GM12801 (cell line): ENCODE measurements around the gene HOXA10.

ENCODE experiments used
- TF ChIP-seq, protein P1 (sequence below): IDR thresholded peaks from one replicate; pipeline ENCODE4 v1.5.1; 2011; ENCODE audit warnings: control low read depth; ENCODE audit not compliant: insufficient read length; ENCODE audit errors: extremely low read depth

Gene HOXA10

DNA sequence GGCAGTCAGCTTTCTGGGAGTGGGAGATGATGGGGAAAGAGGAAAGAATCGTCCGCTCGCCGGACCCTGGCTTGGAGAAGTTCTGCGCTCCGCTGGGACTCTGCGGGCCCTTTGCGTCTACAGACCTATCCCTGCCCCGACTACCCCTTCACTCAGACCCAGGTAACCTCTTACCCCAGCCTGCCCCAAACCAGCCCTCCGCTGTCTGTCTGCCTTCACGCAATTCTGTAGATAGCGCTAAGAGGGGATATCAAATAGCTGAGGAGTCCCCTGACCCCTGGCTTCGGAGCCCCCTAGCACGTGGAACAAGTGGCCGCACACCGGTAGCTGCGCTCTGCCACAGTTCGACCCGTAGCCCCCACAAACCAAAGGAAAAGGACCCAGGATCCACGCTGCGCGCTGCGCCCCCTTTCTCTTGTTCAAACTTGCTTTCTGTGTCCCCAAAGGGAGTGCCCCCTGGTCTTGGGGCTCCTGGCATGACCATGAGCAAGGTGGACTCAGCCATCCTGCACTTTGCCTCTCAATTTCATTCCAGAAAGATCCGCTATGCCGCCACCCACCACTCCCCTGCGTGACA lies 50.6 kb downstream of the HOXA10 start:
- TF ChIP-seq, protein P1, sequence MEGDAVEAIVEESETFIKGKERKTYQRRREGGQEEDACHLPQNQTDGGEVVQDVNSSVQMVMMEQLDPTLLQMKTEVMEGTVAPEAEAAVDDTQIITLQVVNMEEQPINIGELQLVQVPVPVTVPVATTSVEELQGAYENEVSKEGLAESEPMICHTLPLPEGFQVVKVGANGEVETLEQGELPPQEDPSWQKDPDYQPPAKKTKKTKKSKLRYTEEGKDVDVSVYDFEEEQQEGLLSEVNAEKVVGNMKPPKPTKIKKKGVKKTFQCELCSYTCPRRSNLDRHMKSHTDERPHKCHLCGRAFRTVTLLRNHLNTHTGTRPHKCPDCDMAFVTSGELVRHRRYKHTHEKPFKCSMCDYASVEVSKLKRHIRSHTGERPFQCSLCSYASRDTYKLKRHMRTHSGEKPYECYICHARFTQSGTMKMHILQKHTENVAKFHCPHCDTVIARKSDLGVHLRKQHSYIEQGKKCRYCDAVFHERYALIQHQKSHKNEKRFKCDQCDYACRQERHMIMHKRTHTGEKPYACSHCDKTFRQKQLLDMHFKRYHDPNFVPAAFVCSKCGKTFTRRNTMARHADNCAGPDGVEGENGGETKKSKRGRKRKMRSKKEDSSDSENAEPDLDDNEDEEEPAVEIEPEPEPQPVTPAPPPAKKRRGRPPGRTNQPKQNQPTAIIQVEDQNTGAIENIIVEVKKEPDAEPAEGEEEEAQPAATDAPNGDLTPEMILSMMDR: no peak

- TF ChIP-seq, protein P1: no peak
Measured at GRCh38 chr7:27123007-27123476, 51.1 kb downstream of the HOXA10 start.

DNA sequence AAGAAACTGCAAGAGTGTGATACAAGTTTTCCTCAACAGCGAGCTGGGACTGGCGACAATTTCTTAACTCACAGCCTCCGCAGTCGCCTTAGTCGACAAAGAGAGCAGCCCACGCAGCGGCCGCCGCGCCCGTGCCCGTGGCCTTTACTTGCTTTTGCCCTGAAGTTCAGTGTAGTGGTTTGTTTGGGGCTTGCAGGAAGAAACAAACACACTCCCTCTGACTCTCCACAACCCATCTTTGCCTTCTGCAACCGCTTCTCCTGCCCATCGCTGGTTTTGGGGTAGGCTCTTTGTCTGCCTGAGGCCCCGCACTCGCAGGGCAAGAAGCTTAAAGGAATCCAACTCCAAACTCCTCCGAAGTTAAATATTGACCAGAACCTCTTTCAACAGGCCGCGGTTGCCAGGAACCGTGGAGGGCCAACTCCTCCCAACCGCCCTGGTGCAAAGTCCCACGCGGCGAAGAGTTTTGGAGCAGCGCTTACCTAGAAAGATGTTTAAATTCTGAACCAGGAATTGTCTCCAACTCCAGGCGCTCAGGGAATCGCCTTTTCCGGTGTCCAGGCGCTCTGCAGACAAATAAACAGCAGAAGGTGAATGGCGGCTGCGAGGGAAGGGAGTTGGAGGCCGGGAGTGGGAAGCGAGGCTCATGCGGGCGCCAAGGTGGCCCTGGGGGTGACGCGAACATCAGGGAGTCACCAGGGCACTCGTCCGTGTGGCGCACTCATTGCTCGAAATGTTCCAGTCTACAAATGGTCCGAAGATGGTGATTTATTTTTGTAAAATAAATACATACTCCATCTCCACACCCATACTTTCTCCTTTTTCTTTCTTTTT lies 51.8 kb downstream of the HOXA10 start:
- TF ChIP-seq, protein P1: no peak

DNA sequence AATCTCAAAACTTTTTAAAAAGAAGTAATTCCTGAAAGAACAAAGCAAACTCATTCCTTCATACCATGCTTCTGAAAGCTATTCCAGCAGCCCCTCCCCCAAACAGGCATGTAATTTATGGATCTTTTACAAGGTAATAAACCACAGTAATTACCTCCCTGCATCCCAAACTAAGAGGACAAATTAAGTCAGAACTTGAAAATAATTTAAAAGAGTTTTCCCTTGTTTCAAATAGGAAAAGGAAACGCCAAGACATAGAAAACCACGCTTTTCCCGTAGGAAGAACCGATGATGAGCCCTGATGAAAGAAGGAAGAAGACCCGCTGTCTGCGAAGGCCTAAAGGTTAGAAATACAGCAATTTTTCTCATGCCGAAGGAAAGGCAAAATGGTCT lies 52.4 kb downstream of the HOXA10 start:
- TF ChIP-seq, protein P1: no peak
